ENCODE results near the gene RSF1.

Gene RSF1

DNA sequence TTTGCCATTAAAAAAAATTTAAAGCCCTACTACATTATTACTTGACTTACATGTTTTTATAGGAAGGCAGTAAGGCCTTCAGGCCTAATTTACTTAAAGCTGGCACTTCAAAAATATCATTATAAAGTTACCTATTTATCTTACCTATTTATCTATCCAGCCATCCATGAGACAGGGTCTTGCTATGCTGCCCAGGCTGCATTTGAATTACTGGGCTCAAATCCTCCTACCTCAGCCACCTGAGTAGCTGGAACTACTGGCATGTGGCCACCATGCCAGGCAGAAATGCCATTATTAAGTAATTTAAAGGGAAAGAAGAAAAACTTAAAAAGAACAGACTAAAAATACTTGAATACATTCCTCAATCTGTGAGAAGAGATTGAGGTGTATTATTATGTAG, 122.7 kb downstream of the RSF1 start:
- no peak for DNase-seq (ENCODE audit: low read depth in 2 of 2, low spot score in 1 of 2)

DNA sequence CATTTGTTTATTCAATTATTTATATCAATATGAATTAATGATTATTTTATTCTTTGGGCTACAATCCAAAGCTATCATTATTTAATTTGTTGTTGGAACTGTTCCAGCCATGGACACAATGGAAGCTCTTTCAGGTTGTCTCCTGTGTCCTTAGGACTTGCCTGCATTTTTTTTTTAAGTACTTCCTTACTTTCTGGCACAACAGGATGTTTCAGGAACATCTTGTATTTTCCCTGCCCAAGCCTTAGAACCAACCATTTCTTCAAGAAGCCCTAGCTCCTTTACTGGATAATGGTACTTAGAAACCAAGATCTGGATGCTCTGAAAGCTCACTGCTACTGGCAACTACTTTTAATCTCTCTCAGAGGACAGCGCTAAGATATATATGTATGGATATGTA, 125.1 kb downstream of the RSF1 start:
- DNase-seq (ENCODE audit: low read depth in 2 of 2, low spot score in 1 of 2): no peak

GRCh38 chr11:77690649-77691048, 129.9 kb downstream of the RSF1 start:
- no peak for DNase-seq (ENCODE audit: low read depth in 2 of 2, low spot score in 1 of 2)

DNA sequence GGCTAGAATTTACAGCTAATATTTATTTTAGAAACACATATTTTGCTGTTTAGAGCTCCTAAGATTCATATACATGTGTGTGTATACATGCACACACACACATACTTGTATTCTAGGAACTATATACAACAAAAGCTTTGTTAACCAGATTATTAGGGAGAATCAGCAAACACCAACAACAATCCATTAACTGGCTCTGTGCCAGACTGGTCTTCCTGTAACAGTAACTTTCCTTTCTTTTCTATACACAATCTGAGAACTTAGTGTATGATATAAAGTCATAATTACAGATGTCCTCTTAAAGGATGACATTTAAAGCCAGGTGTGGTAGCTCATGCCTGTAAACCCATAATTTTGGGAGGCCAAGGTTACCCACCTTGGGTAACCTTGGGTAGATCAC, 133.4 kb downstream of the RSF1 start:
- DNase-seq (ENCODE audit: low read depth in 2 of 2, low spot score in 1 of 2): no peak

DNA sequence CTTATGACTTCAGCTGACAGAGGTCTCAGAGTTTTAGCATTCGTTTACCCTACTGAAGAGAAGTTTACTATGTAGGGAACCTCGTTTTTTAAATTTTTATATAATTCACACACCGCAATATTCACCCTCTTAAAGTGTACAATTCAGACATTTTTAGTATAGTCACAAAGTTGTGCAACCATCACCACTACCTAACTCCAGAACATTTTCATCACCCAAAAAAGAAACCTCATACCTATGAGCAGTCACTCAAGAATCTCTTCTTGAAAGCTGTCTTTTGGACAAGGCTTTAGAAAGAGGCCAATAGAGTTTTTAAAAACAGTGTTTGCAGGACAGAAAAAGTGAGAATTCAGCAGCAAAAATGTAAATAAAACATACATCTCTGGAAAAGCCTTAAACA, 143.4 kb downstream of the RSF1 start:
- DNase-seq (ENCODE audit: low read depth in 2 of 2, low spot score in 1 of 2): no peak

GRCh38 chr11:77672264-77672663, 148.3 kb downstream of the RSF1 start:
- no peak for DNase-seq (ENCODE audit: low read depth in 2 of 2, low spot score in 1 of 2)

- DNase-seq (ENCODE audit: low read depth in 2 of 2, low spot score in 1 of 2): no peak
Observed at GRCh38 chr11:77669848-77670511, 150.5 kb downstream of the RSF1 start.

DNA sequence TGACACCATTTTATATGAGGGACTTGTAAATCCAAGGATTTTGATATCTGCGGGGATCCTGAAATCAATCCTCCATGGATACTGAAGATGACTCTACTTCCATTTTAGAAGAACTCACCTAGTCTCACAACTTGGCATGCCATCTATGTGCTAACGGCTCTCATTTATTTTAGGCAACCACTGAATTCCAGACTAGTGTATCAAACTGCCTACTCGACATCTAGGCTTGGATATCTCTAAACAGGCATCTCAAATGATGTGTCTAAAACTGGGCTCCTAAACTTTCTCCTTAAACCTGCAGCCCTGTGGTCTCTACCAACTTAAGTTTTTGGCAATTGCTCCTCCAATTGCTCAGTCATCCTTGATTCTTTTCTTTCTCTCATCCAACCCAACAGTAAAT, 151.8 kb downstream of the RSF1 start:
- DNase-seq (ENCODE audit: low read depth in 2 of 2, low spot score in 1 of 2): no peak

DNA sequence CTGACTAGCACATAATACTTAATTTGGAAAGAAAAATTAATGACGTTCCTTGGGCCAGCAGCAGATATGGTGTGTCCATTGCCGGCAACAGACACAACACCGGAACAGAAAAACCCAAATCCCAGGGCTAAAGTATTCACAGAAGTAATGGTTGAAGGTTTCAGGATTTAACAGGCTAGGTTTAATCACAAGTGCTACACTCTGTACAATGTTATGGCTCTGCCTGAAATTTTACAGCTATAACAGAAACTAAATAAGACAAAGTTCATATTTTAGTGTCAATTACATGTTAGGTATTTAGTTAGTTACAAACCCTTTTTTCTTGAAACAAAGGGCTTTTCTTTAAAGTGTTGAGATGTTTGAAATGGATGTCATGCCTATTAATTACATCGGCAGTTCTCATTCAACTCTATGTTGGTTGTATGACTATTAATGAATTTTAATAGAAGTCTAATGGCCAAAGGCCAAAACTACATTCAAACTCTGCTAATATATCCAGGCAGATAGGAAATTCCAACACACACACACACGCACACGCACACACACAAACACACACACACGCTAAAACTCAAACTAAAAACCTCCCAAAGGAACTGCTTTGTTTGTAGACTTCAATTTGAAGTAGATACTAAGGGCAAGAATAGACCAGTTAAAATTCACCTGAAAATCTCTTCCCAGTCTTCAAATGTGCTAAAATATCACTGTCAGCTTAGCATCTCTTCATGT, 155.1 kb downstream of the RSF1 start:
- DNase-seq (ENCODE audit: low read depth in 2 of 2, low spot score in 1 of 2): no peak

- no peak for DNase-seq (ENCODE audit: low read depth in 2 of 2, low spot score in 1 of 2)
Observed at GRCh38 chr11:77661670-77662069, 158.9 kb downstream of the RSF1 start.

DNA sequence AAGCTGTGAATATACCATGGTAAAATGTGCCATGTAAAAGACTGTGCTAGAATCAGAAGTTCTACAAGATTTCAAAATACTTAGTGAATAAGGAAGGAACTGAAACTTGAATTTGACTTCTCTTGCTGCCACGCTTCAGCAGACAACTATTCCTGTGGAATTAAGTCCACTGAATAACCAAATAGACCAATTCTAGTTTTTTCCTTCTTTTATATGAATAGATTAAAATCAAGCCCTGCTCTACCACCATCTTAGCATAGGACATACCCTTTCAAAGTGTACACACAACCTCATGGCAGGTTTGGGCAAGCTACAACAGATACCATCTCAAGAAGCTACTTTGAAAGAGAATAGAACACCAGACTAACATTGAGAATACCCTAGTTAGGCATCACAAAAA, 159.6 kb downstream of the RSF1 start:
- no peak for DNase-seq (ENCODE audit: low read depth in 2 of 2, low spot score in 1 of 2)

DNA sequence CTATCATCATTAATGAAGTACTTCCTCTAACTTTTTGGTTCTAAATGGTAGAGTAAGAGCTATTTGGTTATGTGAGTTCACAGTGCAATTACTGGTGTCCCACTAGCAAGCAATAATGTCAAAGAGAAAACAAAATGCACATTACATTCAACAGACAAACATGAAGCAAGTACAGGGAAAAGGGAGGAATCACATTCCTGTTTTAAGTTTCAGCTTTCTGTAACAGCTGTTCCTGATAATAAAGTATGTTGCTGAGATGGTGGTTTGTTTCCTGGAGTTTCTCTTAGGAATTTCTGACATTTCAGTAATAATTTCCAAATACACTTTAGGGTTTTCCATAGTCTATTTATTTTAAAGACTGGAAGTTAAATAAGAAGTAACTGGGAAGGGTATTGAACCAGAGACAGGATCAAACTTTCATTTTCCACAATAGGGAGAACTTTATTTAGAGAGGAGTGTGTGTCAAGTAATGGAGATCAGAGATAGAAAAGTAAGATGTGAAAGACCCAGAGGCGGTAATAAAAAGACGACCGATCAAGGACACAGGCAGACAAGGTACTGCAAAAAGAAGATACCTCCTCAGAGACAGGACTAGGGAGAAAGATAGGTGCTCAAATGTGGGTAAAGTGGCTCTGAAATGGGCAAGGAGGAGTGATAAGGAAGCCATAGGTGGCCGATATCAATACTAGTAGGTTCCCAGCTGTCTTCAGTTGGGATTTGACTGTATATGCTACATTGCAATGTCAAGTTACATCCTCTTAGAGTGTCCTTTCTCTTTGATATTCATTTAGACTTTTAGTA, 162.1 kb downstream of the RSF1 start:
- no peak for DNase-seq (ENCODE audit: low read depth in 2 of 2, low spot score in 1 of 2)

GRCh38 chr11:77656362-77656761, 164.2 kb downstream of the RSF1 start:
- DNase-seq (ENCODE audit: low read depth in 2 of 2, low spot score in 1 of 2): no peak

DNA sequence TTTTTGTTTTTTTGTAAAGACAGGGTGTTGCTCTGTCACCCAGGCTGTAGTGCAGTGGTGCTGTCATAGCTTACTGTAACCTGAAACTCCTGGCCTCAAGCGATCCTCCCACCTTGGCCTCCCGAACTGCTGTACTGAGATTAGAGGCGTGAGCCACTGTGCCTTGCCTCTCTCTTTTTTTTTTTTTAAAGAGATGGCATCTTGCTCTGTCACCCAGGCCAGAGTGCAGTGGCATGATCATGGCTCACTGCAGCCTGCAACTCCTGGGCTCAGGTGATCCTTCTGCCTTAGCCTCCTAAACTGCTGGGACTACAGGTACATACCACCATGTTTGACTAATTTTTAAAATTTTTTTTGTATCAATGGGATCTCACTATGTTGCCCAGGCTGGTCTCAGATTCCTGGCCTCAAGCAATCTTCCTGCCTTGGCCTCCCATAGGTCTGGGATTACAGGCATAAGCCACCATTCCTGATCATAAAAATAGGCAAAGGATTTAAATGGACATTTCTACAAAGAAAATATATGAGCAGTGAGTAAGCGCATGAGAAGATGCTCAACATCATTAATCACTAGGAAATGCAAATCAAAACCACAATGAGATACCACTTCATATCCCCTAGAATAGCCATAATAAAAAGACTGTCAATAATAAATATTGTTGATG, 165.6 kb downstream of the RSF1 start:
- DNase-seq (ENCODE audit: low read depth in 2 of 2, low spot score in 1 of 2): no peak

GRCh38 chr11:77650123-77650522, 170.4 kb downstream of the RSF1 start:
- no peak for DNase-seq (ENCODE audit: low read depth in 2 of 2, low spot score in 1 of 2)

DNA sequence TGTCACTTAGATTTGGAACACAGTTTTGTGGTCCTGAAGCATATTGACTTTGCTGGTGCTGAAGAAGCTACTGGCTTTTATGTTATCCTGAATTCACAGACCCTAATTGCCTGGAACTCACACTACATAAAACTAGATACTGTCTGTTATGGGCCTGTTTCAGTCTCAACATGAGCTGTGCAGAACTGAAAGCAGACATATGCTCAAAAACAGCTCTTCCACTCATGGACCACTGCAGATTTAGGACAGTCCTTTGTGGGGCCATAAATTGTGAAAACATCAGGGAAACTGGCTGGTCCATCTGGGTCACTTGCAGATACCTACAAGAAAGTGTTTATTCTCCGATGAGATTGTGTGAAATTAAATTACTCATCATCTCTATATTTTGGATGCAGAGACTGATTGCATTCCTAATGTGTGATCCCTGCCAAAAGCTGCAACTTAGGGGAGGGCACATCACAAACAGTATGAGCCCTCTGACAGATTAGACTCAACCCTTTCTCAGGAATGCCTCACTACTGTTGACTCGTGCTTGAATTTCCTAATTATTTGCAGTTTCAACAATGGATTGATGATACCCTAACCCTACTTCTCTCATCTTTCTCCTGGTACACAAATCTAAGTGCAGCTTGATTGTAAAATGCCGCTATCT, 172.7 kb downstream of the RSF1 start:
- no peak for DNase-seq (ENCODE audit: low read depth in 2 of 2, low spot score in 1 of 2)

GRCh38 chr11:77644887-77645286, 175.6 kb downstream of the RSF1 start:
- DNase-seq (ENCODE audit: low read depth in 2 of 2, low spot score in 1 of 2): no peak

DNA sequence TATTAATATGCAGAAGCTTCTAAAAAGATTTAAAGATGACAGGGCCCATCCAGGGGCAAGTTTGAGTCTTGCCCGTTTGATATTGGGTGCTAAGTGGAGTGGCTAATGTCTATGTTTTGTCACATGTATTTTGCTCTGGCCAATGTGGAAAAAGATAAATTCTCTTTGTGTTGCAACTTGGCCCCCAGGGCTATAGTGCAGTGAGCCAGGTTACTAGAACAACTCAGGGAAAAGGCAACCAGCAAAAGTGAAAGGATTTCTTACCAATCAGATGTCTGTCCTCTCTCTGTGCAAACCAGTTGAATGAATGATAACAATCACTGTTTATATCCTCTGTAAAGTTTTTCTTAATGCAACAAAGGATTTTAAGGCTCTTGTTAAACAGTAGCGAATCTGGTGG, 178.3 kb downstream of the RSF1 start:
- no peak for DNase-seq (ENCODE audit: low read depth in 2 of 2, low spot score in 1 of 2)

DNA sequence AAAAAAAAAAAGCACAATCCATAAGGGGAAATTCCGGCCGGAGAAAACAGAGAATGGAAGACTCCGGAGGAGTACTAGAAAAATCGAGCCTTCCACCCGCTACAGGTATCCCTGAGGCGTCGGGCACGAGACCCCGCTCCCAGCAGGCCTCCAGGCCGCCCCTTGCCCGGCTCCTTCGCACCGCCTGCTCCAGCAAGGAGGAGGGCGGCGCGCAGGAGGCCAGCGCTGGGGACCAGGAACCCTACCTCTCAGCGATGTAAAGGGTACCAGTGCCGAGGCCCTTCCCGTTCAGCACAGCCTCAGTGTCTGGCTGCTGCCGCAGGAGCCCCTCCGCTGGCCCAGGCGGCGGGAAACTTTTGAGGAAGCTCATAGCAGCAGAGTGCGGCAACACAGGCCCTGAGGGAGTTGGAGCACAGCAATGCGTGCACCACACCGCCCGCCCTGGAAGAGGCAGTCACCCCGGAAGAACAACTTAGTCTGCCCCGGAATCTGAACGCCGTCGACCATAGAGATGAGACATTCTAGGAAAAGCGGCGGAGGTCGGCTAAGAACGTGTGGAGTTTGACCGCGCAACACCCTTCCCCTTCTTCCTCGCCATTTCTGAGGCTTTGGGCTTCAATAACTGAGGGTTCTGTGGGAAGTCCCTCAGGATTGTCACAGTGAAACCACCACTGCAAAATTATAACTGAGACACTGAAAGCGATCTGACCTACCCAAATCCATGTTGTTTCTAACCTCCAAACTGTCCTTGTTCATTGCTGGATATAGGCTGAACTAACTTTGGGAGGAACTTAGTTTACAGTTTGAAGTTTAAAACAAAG, 183.0 kb downstream of the RSF1 start, which contains the start of gene CLNS1A:
TSS of gene CLNS1A (minus strand) at position 450 of the 821 bp plus-strand sequence. CDS start at position 370, 80 bp downstream.
- peak; percentile 50 to 57 for DNase-seq (ENCODE audit: low read depth in 2 of 2, low spot score in 1 of 2)

- DNase-seq (ENCODE audit: low read depth in 2 of 2, low spot score in 1 of 2): no peak
Observed at GRCh38 chr11:77636731-77637344, 183.7 kb downstream of the RSF1 start.
